ENCODE results near the gene CRYZL1.

CRYZL1 gene

DNA sequence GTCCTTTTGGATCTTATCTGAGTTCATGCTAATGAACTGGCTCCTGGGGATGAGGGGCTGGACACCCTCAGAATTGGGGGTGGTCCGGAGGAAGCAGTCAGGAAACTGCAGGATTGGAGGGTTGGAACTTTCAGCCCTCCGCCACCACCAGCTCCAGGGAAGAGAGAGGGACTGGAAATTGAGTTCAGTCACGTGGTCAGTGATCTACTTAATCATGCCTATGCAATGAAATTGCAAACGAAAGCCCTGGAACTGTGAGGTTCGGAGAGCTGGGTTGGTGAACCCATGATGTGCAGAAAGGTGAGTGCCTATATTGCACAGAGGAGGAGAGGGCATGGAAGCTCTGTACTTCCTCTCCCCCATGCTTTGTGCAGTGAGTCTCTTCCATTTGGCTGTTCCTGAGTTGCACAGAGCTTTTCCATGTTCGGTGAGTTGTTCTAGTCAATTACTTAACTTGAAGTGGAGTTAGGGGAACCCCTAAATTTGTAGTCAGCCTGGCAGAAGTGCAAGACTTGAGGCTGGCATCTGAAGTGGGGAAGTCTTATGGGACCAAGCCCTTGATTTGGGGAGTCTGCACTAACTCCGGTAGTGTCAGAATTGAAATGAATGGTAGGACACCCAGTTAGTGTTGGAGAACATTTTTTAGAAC, 17.5 kb upstream of the CRYZL1 start:
- H3K27ac ChIP-seq = no peak overlapping the region
- CTCF ChIA-PET = interaction anchor here (0.7 kb wide), 1 partner anchor 10 kb away, joined by 4 read pairs; no protein-coding TSS in a partner anchor
- TF ChIP-seq, protein P1, sequence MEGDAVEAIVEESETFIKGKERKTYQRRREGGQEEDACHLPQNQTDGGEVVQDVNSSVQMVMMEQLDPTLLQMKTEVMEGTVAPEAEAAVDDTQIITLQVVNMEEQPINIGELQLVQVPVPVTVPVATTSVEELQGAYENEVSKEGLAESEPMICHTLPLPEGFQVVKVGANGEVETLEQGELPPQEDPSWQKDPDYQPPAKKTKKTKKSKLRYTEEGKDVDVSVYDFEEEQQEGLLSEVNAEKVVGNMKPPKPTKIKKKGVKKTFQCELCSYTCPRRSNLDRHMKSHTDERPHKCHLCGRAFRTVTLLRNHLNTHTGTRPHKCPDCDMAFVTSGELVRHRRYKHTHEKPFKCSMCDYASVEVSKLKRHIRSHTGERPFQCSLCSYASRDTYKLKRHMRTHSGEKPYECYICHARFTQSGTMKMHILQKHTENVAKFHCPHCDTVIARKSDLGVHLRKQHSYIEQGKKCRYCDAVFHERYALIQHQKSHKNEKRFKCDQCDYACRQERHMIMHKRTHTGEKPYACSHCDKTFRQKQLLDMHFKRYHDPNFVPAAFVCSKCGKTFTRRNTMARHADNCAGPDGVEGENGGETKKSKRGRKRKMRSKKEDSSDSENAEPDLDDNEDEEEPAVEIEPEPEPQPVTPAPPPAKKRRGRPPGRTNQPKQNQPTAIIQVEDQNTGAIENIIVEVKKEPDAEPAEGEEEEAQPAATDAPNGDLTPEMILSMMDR (conservative IDR thresholded peaks at IDR 0.05; ENCODE audit: low read depth) = no peak
- POLR2A ChIA-PET (ENCODE audit: low non-redundant PET) = no interaction called here
- no peak for DNase-seq (ENCODE audit: low spot score)

DNA sequence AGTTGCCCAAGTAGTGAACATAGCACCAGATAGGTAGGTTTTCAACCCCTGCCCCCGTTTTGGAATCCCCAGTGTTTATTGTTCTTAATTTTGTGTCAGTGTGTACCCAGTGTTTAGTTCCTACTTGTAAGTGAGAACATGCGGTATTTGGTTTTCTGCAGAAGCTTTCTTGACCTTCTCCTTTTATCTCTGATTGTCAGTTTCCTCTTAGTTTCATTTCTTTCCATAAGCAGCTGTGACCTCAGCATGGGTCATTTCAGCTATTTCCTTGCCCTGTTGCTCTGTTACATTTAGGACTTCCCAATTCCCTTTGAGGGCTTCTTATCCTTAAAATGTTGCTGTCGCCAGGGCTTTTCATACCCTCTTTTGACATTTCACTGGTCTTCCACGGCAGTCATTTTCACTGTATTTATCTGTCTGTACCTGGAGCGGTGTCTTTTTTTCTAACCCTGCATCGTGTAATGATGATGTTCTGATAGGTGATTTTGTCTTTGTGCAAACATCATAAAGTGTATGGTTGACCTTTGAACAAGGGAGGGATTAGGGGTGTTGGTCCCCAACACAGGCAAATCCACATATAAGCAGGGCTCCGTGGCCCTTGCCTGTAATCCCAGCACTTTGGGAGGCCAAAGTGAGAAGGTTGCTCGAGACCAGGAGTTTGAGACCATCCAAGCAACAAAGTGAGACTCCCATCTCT, 15.7 kb upstream of the CRYZL1 start:
- DNase-seq (ENCODE audit: low spot score) = no peak
- peak overlapping the region; percentile 74; the same call in 1 of the 2 replicates for H3K27ac ChIP-seq
- POLR2A ChIA-PET (ENCODE audit: low non-redundant PET) = no interaction called here
- TF ChIP-seq, protein P1 (conservative IDR thresholded peaks at IDR 0.05; ENCODE audit: low read depth) = no peak
- CTCF ChIA-PET = interaction anchor here (0.7 kb wide), 1 partner anchor 52 kb away, joined by 3 read pairs; no protein-coding TSS in a partner anchor

DNA sequence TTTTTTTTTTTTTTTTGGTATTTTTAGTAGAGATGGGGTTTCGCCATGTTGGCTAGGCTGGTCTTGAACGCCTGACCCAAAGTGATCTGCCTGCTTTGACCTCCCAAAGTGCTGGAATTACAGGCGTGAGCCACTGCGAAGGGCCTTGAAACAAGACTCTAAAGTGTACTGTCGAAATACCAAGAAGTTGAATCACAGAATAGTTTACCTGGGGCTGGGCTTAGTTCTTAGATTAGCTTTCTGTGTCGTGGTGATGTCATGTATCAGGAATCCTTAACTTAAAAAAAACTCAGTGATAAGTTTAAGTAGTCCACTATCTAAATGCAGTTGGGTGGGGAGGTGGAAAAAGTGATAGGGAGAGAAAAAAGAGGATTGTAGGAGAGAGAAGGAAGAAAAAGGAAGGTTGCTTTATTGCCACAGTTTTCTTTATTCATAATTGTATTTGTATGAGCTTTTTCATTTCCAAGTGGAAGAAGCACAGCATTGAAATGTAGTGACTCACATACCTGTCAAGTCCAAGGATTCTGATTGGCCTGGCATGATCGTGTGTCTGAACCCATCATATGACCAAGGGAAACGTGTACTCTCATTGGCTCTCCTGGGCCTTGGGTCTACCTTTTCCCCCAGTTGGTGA, 14.2 kb upstream of the CRYZL1 start:
- POLR2A ChIA-PET (ENCODE audit: low non-redundant PET) = no interaction called here
- CTCF ChIA-PET = no interaction called here
- peak overlapping the region; percentile 93 for H3K27ac ChIP-seq
- DNase-seq (ENCODE audit: low spot score) = peak; percentile 84
- TF ChIP-seq, protein P1 (conservative IDR thresholded peaks at IDR 0.05; ENCODE audit: low read depth) = no peak

DNA sequence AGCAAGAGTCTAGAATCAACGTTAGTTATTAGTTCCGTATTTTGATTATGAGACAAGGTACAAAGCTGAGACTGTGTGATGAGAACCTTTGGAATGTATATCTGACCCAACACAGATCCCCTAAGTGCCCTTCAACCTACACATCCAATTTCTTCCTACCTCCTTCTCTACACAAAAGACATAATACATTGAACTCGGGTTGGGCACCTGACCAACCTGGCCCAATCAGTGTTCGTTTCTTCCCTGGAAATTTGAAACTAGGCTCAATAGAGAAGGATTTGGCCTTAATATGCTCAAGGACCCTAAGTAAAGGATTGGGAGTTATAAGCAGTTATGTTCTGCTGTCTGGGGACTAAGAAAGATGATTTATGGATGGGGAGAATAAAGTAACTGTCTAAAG, 12.9 kb upstream of the CRYZL1 start:
- H3K27ac ChIP-seq = no peak overlapping the region
- CTCF ChIA-PET = no interaction called here
- POLR2A ChIA-PET (ENCODE audit: low non-redundant PET) = no interaction called here
- DNase-seq (ENCODE audit: low spot score) = no peak
- TF ChIP-seq, protein P1 (conservative IDR thresholded peaks at IDR 0.05; ENCODE audit: low read depth) = no peak

DNA sequence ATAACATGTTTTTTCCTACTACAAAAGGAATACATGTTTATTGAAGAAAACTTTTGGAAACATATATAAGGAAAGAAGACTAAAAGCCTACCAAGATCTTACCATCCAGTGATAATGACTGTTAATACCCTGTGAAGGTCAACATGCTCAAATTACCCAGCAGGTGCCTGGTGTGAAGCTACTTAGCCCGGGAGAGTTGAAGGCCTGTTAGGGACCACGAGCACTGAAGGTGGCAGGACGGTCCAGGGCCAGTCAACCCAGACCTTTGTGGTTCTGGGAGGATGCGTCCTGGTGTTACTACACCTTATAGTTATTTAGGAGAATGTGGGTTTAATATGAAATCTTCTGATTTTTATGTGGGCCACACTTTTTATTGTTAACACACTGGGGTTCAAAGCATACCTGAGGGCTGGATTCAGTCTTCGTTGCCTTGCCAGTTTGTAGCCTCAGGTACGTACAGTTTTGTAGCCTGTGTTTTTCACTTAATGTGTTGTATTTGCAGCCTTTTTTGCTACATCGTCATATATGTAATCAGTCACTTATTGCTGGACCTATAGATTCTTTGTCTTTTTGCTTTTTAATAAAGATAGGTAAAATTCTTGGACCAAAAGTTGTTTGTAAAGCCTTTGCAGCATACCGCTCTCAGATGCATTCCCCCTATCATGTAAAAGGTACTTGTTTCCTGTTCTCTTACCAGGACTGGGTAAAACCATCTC, 10.6 kb upstream of the CRYZL1 start:
- TF ChIP-seq, protein P1 (conservative IDR thresholded peaks at IDR 0.05; ENCODE audit: low read depth) = no peak
- ChIA-PET CTCF (no interaction called here), POLR2A (ENCODE audit: low non-redundant PET) (no interaction called here)
- no peak overlapping the region for H3K27ac ChIP-seq
- DNase-seq (ENCODE audit: low spot score) = no peak

DNA sequence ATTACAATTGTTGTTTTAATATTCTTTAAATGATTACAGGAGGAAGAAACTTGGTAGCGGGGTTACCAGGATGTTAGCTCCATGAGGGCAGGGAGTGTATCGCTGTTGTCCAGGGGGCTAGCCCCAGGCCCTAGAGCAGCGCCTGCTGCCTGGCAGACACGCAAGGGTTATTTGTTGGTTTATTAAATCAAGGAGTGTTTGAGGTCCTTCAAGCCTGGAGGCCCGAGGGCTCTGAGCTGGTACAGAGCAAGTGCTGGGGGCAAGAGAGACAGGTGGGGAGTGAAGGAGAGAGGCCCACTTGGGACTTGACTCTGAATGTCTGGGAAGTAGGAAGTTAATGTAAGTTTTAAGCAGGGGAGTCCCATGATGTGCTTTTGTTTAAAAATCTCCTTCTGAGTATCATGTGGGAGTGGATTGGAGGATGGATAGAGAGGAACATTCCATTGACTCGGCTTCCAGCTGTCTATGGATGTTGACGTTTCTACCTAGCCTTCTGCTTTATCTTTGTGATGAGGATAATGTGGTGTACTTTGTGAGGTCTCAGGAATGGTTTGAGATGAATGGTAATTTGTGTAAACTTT, 9.5 kb upstream of the CRYZL1 start:
- no peak for DNase-seq (ENCODE audit: low spot score)
- CTCF ChIA-PET = interaction anchor here (0.6 kb wide), 1 partner anchor 32 kb away, joined by 3 read pairs; no protein-coding TSS in a partner anchor
- no peak overlapping the region for H3K27ac ChIP-seq
- POLR2A ChIA-PET (ENCODE audit: low non-redundant PET) = no interaction called here
- TF ChIP-seq, protein P1 (conservative IDR thresholded peaks at IDR 0.05; ENCODE audit: low read depth) = no peak

Measured in RWPE1 (cell line).